Astrocyte of the spinal cord (primary cell): ENCODE measurements around the gene TRIM71.
"Not testable (repeated sequence)": the region's sequence is repeated elsewhere in the genome, so short reads cannot be mapped to it uniquely, and the experiment has no call there.

ENCODE experiments used
- DNase-seq: peaks from one replicate; pipeline ENCODE4 v3.0.0; 2011; ENCODE audit warnings: low read depth, low spot score
- H3K4me3 ChIP-seq: 2 replicates; pipeline ENCODE4 v1.5.1; 2011; ENCODE audit warnings: low read depth, mild to moderate bottlenecking, low read length, moderate library complexity
- in situ Hi-C: cut with HindIII; loops from 2 replicates; pipeline ENCODE4 v1.10.0; 2017; ENCODE audit warnings: low sequenced_read_pairs
- TF ChIP-seq, protein P1 (sequence below): IDR thresholded peaks from 2 replicates; pipeline ENCODE4 v1.5.1; 2012; ENCODE audit warnings: low read depth, mild to moderate bottlenecking, low read length, inconsistent platforms

The TRIM71 gene

DNA sequence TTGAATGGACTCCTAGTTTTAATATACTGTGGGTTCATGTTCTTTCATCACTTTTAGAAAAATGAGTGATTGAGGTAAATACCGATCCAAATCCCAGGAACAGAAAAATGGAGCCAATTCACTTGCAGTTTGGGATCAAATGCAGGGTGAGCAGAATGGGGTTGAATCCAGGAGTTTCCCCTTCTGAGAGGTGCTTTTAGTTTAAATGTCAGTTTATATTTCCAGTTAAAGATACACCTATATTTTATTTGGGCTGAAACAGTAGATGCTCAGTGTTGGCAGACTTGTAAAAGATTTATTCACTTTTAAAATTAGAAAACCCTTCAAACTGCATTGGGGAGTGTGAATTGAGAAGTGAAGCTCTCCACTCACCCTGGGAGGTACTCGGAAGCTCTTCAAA lies 2.6 kb downstream of the TRIM71 start:
- no peak for DNase-seq
- in situ Hi-C loops, result no loop called here
- H3K4me3 ChIP-seq, result no peak overlapping the region
- TF ChIP-seq, protein P1, sequence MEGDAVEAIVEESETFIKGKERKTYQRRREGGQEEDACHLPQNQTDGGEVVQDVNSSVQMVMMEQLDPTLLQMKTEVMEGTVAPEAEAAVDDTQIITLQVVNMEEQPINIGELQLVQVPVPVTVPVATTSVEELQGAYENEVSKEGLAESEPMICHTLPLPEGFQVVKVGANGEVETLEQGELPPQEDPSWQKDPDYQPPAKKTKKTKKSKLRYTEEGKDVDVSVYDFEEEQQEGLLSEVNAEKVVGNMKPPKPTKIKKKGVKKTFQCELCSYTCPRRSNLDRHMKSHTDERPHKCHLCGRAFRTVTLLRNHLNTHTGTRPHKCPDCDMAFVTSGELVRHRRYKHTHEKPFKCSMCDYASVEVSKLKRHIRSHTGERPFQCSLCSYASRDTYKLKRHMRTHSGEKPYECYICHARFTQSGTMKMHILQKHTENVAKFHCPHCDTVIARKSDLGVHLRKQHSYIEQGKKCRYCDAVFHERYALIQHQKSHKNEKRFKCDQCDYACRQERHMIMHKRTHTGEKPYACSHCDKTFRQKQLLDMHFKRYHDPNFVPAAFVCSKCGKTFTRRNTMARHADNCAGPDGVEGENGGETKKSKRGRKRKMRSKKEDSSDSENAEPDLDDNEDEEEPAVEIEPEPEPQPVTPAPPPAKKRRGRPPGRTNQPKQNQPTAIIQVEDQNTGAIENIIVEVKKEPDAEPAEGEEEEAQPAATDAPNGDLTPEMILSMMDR, result no peak

GRCh38 chr3:32820971-32821685 lies 3.3 kb downstream of the TRIM71 start:
- DNase-seq, result no peak
- in situ Hi-C loops, result no loop called here
- TF ChIP-seq, protein P1, result no peak
- H3K4me3 ChIP-seq, result no peak overlapping the region

GRCh38 chr3:32821686-32822296 lies 4.0 kb downstream of the TRIM71 start:
- TF ChIP-seq, protein P1, result no peak
- DNase-seq, result no peak
- in situ Hi-C loops, result no loop called here
- no peak overlapping the region for H3K4me3 ChIP-seq

- no peak for DNase-seq
- in situ Hi-C loops, result no loop called here
These were observed 5.1 kb downstream of the TRIM71 start for GRCh38 chr3:32822609-32823498.

GRCh38 chr3:32823641-32824184 lies 5.9 kb downstream of the TRIM71 start:
- in situ Hi-C loops, DNase-seq: not testable (repeated sequence)

More at GRCh38 chr3:32822609-32823498, 5.1 kb downstream of the TRIM71 start:
- TF ChIP-seq, protein P1, result no peak
- H3K4me3 ChIP-seq, result no peak overlapping the region

GRCh38 chr3:32825601-32826375 lies 8.0 kb downstream of the TRIM71 start:
- H3K4me3 ChIP-seq, result no peak overlapping the region
- TF ChIP-seq, protein P1, result no peak
- DNase-seq, result no peak
- in situ Hi-C loops, result no loop called here

More at GRCh38 chr3:32823641-32824184, 5.9 kb downstream of the TRIM71 start:
- not testable (repeated sequence) for H3K4me3 ChIP-seq
